Stomach smooth muscle (tissue), 2 donors: ENCODE data around the gene ANO3.

Experiments
- H3K27ac ChIP-seq: one replicate; pipeline ENCODE4 v1.7.0; 2013; ENCODE audit warnings: mild to moderate bottlenecking, low read length, inconsistent platforms
- H3K27me3 ChIP-seq, 2 donors: one replicate each; pipeline ENCODE4 v1.7.0; 2013; ENCODE audit warnings: low read length in 2 of 2; ENCODE audit not compliant: insufficient read depth in 2 of 2, control insufficient read depth in 1 of 2
- H3K36me3 ChIP-seq, 2 donors: one replicate each; pipeline ENCODE4 v1.7.0; 2013; ENCODE audit warnings: low read length in 2 of 2; ENCODE audit not compliant: control insufficient read depth in 2 of 2, insufficient read depth in 2 of 2
- H3K4me1 ChIP-seq: one replicate; pipeline ENCODE4 v1.7.0; 2013; ENCODE audit warnings: low read length; ENCODE audit not compliant: control insufficient read depth, insufficient read depth
- H3K4me3 ChIP-seq, 2 donors: one replicate each; pipeline ENCODE4 v1.7.0; 2013; ENCODE audit warnings: low read length in 2 of 2
- H3K9ac ChIP-seq, 2 donors: one replicate each; pipeline ENCODE4 v1.7.0; 2013; ENCODE audit warnings: low read length in 2 of 2, mild to moderate bottlenecking in 1 of 2
- H3K9me3 ChIP-seq, 2 donors: one replicate each; pipeline ENCODE4 v1.7.0; 2013; ENCODE audit warnings: low read length in 2 of 2; ENCODE audit not compliant: control insufficient read depth in 2 of 2
- donor health status: healthy.
- donor health status: Pancreatic carcinoma.

The ANO3 gene

GRCh38 chr11:26665036-26665435 lies 333.1 kb downstream of the ANO3 start:
- no peaks in the 10 kb centered on the region for H3K4me1 ChIP-seq
- H3K27ac ChIP-seq, result no peak overlapping the region
- H3K36me3 ChIP-seq, result no peaks in the 10 kb centered on the region
- H3K9me3 ChIP-seq, result no peaks in the 10 kb centered on the region
- no peak overlapping the region for H3K4me3 ChIP-seq
- no peak overlapping the region for H3K9ac ChIP-seq
- H3K27me3 ChIP-seq, result no peaks in the 10 kb centered on the region

GRCh38 chr11:26665946-26666345 lies 334.0 kb downstream of the ANO3 start:
- H3K9ac ChIP-seq, result no peak overlapping the region
- no peaks in the 10 kb centered on the region for H3K9me3 ChIP-seq
- H3K36me3 ChIP-seq, result no peaks in the 10 kb centered on the region

GRCh38 chr11:26675233-26675928 lies 343.5 kb downstream of the ANO3 start:
- no peak overlapping the region for H3K27ac ChIP-seq
- H3K27me3 ChIP-seq, result no peaks in the 10 kb centered on the region
- no peak overlapping the region for H3K4me3 ChIP-seq
- no peaks in the 10 kb centered on the region for H3K36me3 ChIP-seq
- no peaks in the 10 kb centered on the region for H3K4me1 ChIP-seq
- H3K9me3 ChIP-seq, result no peaks in the 10 kb centered on the region
- no peak overlapping the region for H3K9ac ChIP-seq

More at GRCh38 chr11:26665946-26666345, 334.0 kb downstream of the ANO3 start:
- H3K4me3 ChIP-seq, result no peak overlapping the region
- H3K27me3 ChIP-seq, result no peaks in the 10 kb centered on the region
- no peaks in the 10 kb centered on the region for H3K4me1 ChIP-seq
- no peak overlapping the region for H3K27ac ChIP-seq

- no peak overlapping the region for H3K4me3 ChIP-seq
- no peaks in the 10 kb centered on the region for H3K36me3 ChIP-seq
- H3K9ac ChIP-seq, result no peak overlapping the region
- no peaks in the 10 kb centered on the region for H3K4me1 ChIP-seq
- H3K27ac ChIP-seq, result no peak overlapping the region
- H3K9me3 ChIP-seq, result no peaks in the 10 kb centered on the region
- H3K27me3 ChIP-seq, result no peaks in the 10 kb centered on the region
These were observed 344.7 kb downstream of the ANO3 start for GRCh38 chr11:26676641-26677040.

GRCh38 chr11:26677566-26677965 lies 345.6 kb downstream of the ANO3 start:
- H3K9me3 ChIP-seq, result no peaks in the 10 kb centered on the region
- no peaks in the 10 kb centered on the region for H3K36me3 ChIP-seq
- no peak overlapping the region for H3K4me3 ChIP-seq
- H3K27ac ChIP-seq, result no peak overlapping the region
- no peaks in the 10 kb centered on the region for H3K27me3 ChIP-seq
- no peak overlapping the region for H3K9ac ChIP-seq
- H3K4me1 ChIP-seq, result no peaks in the 10 kb centered on the region

- Histone ChIP-seq H3K4me1 (no peaks in the 10 kb centered on the region), H3K9me3 (no peaks in the 10 kb centered on the region), H3K9ac (no peak overlapping the region), H3K36me3 (no peaks in the 10 kb centered on the region), H3K27ac (no peak overlapping the region), H3K4me3 (no peak overlapping the region), H3K27me3 (no peaks in the 10 kb centered on the region)
These were observed 355.4 kb downstream of the ANO3 start for GRCh38 chr11:26687351-26687750.

GRCh38 chr11:26688701-26689100 lies 356.8 kb downstream of the ANO3 start:
- no peak overlapping the region for H3K4me3 ChIP-seq
- no peaks in the 10 kb centered on the region for H3K36me3 ChIP-seq
- no peaks in the 10 kb centered on the region for H3K27me3 ChIP-seq
- H3K4me1 ChIP-seq, result no peaks in the 10 kb centered on the region
- H3K9ac ChIP-seq, result no peak overlapping the region
- no peak overlapping the region for H3K27ac ChIP-seq
- H3K9me3 ChIP-seq, result no peaks in the 10 kb centered on the region

GRCh38 chr11:26696330-26696729 lies 364.4 kb downstream of the ANO3 start:
- Histone ChIP-seq H3K27me3 (no peaks in the 10 kb centered on the region), H3K9ac (no peak overlapping the region), H3K27ac (no peak overlapping the region), H3K9me3 (no peaks in the 10 kb centered on the region), H3K36me3 (no peaks in the 10 kb centered on the region), H3K4me1 (peaks cover 5% of the 10 kb centered on the region), H3K4me3 (no peak overlapping the region)

GRCh38 chr11:26698224-26698623 lies 366.3 kb downstream of the ANO3 start:
- Histone ChIP-seq H3K9ac (no peak overlapping the region), H3K4me3 (no peak overlapping the region), H3K27ac (no peak overlapping the region), H3K27me3 (no peaks in the 10 kb centered on the region), H3K36me3 (no peaks in the 10 kb centered on the region), H3K9me3 (no peaks in the 10 kb centered on the region), H3K4me1 (peaks cover 5% of the 10 kb centered on the region)

- H3K27me3 ChIP-seq, result no peaks in the 10 kb centered on the region
- no peaks in the 10 kb centered on the region for H3K9me3 ChIP-seq
- peaks cover 7% of the 10 kb centered on the region for H3K4me1 ChIP-seq
- H3K36me3 ChIP-seq, result no peaks in the 10 kb centered on the region
- H3K9ac ChIP-seq, result no peak overlapping the region
- no peak overlapping the region for H3K4me3 ChIP-seq
- H3K27ac ChIP-seq, result no peak overlapping the region
These were observed 368.8 kb downstream of the ANO3 start for GRCh38 chr11:26700574-26701235.

- H3K36me3 ChIP-seq, result no peaks in the 10 kb centered on the region
- no peaks in the 10 kb centered on the region for H3K27me3 ChIP-seq
- H3K4me3 ChIP-seq, result no peak overlapping the region
- H3K27ac ChIP-seq, result no peak overlapping the region
- H3K4me1 ChIP-seq, result peaks cover 7% of the 10 kb centered on the region
- H3K9me3 ChIP-seq, result no peaks in the 10 kb centered on the region
- H3K9ac ChIP-seq, result no peak overlapping the region
These were observed 370.5 kb downstream of the ANO3 start for GRCh38 chr11:26702406-26702805.
